Measurements from ENCODE around the gene SF3B1. TPM values are rescaled to one million over a fixed set of nuclear protein-coding genes. Genes with fewer than 3 reads are reported as not detected.
"Not testable (repeated sequence)": the region's sequence is repeated elsewhere in the genome, so short reads cannot be mapped to it uniquely, and the experiment has no call there.

SF3B1 gene
- total RNA-seq, 2 donors from 2014 or later = 361 to 396 TPM

- H3K4me3 ChIP-seq = no peak overlapping the region
- H3K27ac ChIP-seq = peak overlapping the region in 2 of 4 donors; percentile 1 to 97
- intact Hi-C loops (cut with DNase I) = no loop called here
- no peaks in the 10 kb centered on the region for H3K27me3 ChIP-seq
- no peak for ATAC-seq
- TF ChIP-seq, protein P1, sequence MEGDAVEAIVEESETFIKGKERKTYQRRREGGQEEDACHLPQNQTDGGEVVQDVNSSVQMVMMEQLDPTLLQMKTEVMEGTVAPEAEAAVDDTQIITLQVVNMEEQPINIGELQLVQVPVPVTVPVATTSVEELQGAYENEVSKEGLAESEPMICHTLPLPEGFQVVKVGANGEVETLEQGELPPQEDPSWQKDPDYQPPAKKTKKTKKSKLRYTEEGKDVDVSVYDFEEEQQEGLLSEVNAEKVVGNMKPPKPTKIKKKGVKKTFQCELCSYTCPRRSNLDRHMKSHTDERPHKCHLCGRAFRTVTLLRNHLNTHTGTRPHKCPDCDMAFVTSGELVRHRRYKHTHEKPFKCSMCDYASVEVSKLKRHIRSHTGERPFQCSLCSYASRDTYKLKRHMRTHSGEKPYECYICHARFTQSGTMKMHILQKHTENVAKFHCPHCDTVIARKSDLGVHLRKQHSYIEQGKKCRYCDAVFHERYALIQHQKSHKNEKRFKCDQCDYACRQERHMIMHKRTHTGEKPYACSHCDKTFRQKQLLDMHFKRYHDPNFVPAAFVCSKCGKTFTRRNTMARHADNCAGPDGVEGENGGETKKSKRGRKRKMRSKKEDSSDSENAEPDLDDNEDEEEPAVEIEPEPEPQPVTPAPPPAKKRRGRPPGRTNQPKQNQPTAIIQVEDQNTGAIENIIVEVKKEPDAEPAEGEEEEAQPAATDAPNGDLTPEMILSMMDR (IDR thresholded peaks at IDR 0.05) = no peak
- no peak for TF ChIP-seq POLR2A (IDR thresholded peaks at IDR 0.05)
- no peaks in the 10 kb centered on the region for H3K36me3 ChIP-seq (replicated peaks in 1 of 2; ENCODE audit: insufficient read depth in 1 of 2, low read depth in 2 of 2)
- DNase-seq = no peak
- H3K4me1 ChIP-seq = peaks cover 30% of the 10 kb centered on the region
- H3K9me3 ChIP-seq = no peaks in the 10 kb centered on the region
- 39 to 48% methylated on average over 2 of the region's 2 CpGs for WGBS, 2 donors
These were observed 20.1 kb upstream of the SF3B1 start for GRCh38 chr2:197454923-197455322.

DNA sequence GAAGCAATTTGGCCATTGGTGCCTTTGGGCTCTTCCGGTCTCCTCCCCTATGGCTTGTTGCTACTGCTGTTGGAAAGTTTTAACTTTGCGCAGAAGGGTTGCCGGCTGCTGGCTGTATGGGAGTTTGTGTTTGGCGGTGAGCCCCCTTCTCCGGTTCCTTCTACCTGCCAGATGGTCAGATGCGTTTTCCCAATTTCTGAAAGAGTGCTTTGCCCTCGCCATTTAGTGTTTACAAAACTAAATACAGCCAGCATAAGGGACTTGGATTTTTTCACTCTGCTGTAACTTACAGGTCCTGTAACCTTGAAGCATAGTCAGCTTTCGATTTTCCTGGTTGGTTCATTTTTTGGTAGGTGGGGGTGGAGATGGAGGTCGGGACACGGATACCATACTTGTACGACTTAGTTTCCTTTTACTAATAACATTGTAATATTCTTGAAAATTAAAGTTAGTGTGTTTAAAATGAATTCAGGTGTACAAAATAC lies 19.1 kb upstream of the SF3B1 start:
- Histone ChIP-seq H3K27ac (peak overlapping the region; percentile 97 to 99 (median 98)), H3K27me3 (no peaks in the 10 kb centered on the region), H3K36me3 (replicated peaks in 1 of 2; ENCODE audit: insufficient read depth in 1 of 2, low read depth in 2 of 2) (no peaks in the 10 kb centered on the region), H3K4me1 (peaks cover 25% of the 10 kb centered on the region), H3K9me3 (no peaks in the 10 kb centered on the region), H3K4me3 (peak overlapping the region; percentile 22 to 76)
- intact Hi-C loops (cut with DNase I) = no loop called here
- DNase-seq = peak; percentile 73 to 86 (median 78)
- 0% methylated on average over 10 to 11 of the region's 11 CpGs for WGBS, 2 donors
- TF ChIP-seq POLR2A (IDR thresholded peaks at IDR 0.05) = peak in 2 of 3 donors; percentile 57 to 81
- TF ChIP-seq, protein P1 (IDR thresholded peaks at IDR 0.05) = no peak
- ATAC-seq = peak; percentile 57

GRCh38 chr2:197453123-197453913 lies 18.5 kb upstream of the SF3B1 start, which contains the start of gene COQ10B:
Gene COQ10B, plus strand, starts transcription at chr2:197453552. Its CDS starts 9 bp downstream, at chr2:197453561.
- H3K4me3 ChIP-seq = peak within 1 kb of the TSS; percentile 22 to 76
- no peaks in the 10 kb centered on the region for H3K9me3 ChIP-seq
- ATAC-seq (peak; percentile 94), DNase-seq (peak; percentile 99 to 100 (median 99))
- peaks cover 19% of the 10 kb centered on the region for H3K4me1 ChIP-seq
- intact Hi-C loops (cut with DNase I) = no loop called here
- TF ChIP-seq, protein P1 (IDR thresholded peaks at IDR 0.05) = peak in 6 of 7 experiments; percentile 13 to 53 (median 36)
- TF ChIP-seq POLR2A (IDR thresholded peaks at IDR 0.05) = peak; percentile 93 to 99 (median 98)
- no peaks in the 10 kb centered on the region for H3K36me3 ChIP-seq (replicated peaks in 1 of 2; ENCODE audit: insufficient read depth in 1 of 2, low read depth in 2 of 2)
- H3K27me3 ChIP-seq = no peaks in the 10 kb centered on the region
- H3K27ac ChIP-seq = peak within 1 kb of the TSS; percentile 97 to 99 (median 98)
- WGBS, 2 donors = 0% methylated on average over 17 to 70 of the region's 70 CpGs

- ATAC-seq (peak; percentile 58), DNase-seq (no peak)
- peak overlapping the region; percentile 10 to 65 for H3K4me3 ChIP-seq
- H3K27ac ChIP-seq = peak overlapping the region; percentile 97 to 99 (median 98)
- intact Hi-C loops (cut with DNase I) = no loop called here
- peaks cover 17% of the 10 kb centered on the region for H3K4me1 ChIP-seq
- 1 to 2% methylated on average over 7 to 11 of the region's 11 CpGs for WGBS, 2 donors
- no peak for TF ChIP-seq POLR2A (IDR thresholded peaks at IDR 0.05)
- TF ChIP-seq, protein P1 (IDR thresholded peaks at IDR 0.05) = no peak
- no peaks in the 10 kb centered on the region for H3K9me3 ChIP-seq
- no peaks in the 10 kb centered on the region for H3K27me3 ChIP-seq
- no peaks in the 10 kb centered on the region for H3K36me3 ChIP-seq (replicated peaks in 1 of 2; ENCODE audit: insufficient read depth in 1 of 2, low read depth in 2 of 2)
These were observed 17.9 kb upstream of the SF3B1 start for GRCh38 chr2:197452754-197453122.

- H3K4me3 ChIP-seq; intact Hi-C loops (cut with DNase I); ATAC-seq; H3K27ac ChIP-seq; H3K36me3 ChIP-seq (replicated peaks in 1 of 2; ENCODE audit: insufficient read depth in 1 of 2, low read depth in 2 of 2); H3K9me3 ChIP-seq; H3K27me3 ChIP-seq; DNase-seq: not testable (repeated sequence)
- H3K4me1 ChIP-seq = peaks cover 17% of the 10 kb centered on the region
- WGBS, 2 donors = 71 to 85% methylated on average over 6 of the region's 6 CpGs
These were observed 16.1 kb upstream of the SF3B1 start for GRCh38 chr2:197450935-197451358.
